Measurements from ENCODE around the gene KCNMA1. TPM values are rescaled to one million over a fixed set of nuclear protein-coding genes. Genes with fewer than 3 reads are reported as not detected.

KCNMA1 gene
- total RNA-seq, 1 donor from 2014 or later: 0.21 TPM

DNA sequence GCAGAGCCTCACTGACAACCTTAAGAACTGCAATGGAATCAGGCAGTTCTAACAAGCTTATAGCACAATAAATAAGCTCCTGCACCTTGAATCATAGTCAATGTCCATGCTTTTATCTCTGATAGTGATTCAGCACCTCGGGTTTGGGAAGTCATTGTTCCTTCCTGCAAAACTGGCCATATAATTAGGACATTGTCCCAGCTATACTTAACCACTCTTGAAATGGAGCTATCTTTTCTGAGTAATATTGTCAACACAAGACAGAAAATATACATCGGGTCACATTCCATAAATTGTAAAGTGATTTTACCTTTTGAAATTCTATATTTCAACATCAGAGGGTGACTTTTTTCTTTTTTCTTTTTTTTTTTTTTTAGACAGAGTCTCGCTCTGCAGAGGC lies 682.8 kb downstream of the KCNMA1 start:
- Mint-ChIP-seq H3K36me3 (ENCODE audit: low read depth) (no peaks in the 10 kb centered on the region), H3K4me3 (ENCODE audit: low read depth) (no peak overlapping the region), H3K27me3 (ENCODE audit: low read depth) (no peaks in the 10 kb centered on the region), H3K4me1 (ENCODE audit: low read depth) (no peaks in the 10 kb centered on the region), H3K27ac (no peak overlapping the region), H3K9me3 (no peaks in the 10 kb centered on the region)
- DNase-seq (ENCODE audit: low spot score): no peak
- intact Hi-C loops (cut with micrococcal nuclease): no loop called here

DNA sequence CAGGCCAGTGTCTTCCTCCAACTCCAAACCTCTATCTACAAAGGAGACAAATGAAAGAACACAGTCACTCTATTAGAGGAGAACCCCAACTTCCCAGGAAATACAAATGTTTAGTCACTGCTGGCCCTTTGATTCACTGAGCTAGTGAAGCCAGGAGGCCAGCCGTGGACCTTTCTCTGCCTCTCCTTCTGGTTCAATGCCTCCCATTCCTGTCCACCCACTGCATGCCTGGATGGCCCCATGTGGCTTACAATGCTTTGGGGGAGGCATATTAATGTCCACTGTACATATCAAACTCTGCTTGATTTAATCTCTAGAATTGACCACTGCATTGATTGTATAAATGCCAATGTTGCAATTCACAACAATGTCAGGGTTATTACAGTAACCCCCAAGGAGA lies 687.3 kb downstream of the KCNMA1 start:
- H3K9me3 Mint-ChIP-seq: no peaks in the 10 kb centered on the region
- no peaks in the 10 kb centered on the region for H3K36me3 Mint-ChIP-seq (ENCODE audit: low read depth)
- H3K4me3 Mint-ChIP-seq (ENCODE audit: low read depth): no peak overlapping the region
- no peaks in the 10 kb centered on the region for H3K4me1 Mint-ChIP-seq (ENCODE audit: low read depth)
- DNase-seq (ENCODE audit: low spot score): no peak
- no peaks in the 10 kb centered on the region for H3K27me3 Mint-ChIP-seq (ENCODE audit: low read depth)
- intact Hi-C loops (cut with micrococcal nuclease): no loop called here
- no peak overlapping the region for H3K27ac Mint-ChIP-seq

DNA sequence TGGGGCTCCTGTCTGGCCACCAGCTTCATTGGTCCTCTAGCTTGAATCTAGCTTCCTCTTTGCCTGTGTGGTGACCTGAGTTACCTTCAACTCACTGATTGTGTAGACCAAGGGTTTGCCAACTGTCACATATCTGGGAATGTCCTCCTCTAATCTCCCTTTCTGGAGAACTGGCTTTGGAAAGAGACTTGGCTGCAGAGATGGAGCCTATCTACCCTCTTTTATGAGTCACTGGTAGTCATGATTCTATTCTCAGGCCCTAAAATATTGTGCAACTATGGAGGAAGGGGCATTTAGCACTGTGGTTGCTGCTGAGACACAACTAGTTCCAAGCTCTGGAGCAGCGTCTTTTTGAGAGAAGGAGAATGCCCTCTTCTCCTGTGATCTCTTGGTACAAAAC lies 691.3 kb downstream of the KCNMA1 start:
- Mint-ChIP-seq H3K9me3 (no peaks in the 10 kb centered on the region), H3K36me3 (ENCODE audit: low read depth) (no peaks in the 10 kb centered on the region), H3K27ac (no peak overlapping the region), H3K4me1 (ENCODE audit: low read depth) (no peaks in the 10 kb centered on the region), H3K27me3 (ENCODE audit: low read depth) (no peaks in the 10 kb centered on the region), H3K4me3 (ENCODE audit: low read depth) (no peak overlapping the region)
- no peak for DNase-seq (ENCODE audit: low spot score)
- intact Hi-C loops (cut with micrococcal nuclease): no loop called here

DNA sequence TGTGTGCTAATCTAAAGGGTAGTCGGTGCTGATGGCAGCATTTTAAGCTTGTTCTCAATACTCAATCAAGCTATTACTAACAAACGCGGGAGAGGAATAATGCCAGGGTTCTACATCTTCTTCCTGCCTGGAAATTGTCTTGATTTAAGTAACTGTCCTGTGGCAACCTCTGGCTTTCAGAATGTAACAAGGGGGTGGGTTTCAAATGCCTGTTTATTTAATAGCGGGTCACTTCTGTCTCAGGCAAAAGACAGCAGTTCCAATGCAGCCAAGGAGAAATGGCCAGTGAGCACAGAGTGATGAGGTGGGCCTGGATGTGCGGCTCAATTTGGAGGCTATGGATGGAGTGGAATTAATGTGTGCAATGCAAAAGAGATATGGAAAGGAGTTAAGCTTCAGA lies 692.4 kb downstream of the KCNMA1 start:
- DNase-seq (ENCODE audit: low spot score): no peak
- no peaks in the 10 kb centered on the region for H3K27me3 Mint-ChIP-seq (ENCODE audit: low read depth)
- H3K27ac Mint-ChIP-seq: no peak overlapping the region
- no peaks in the 10 kb centered on the region for H3K4me1 Mint-ChIP-seq (ENCODE audit: low read depth)
- intact Hi-C loops (cut with micrococcal nuclease): no loop called here
- H3K36me3 Mint-ChIP-seq (ENCODE audit: low read depth): no peaks in the 10 kb centered on the region
- H3K4me3 Mint-ChIP-seq (ENCODE audit: low read depth): no peak overlapping the region
- H3K9me3 Mint-ChIP-seq: no peaks in the 10 kb centered on the region

DNA sequence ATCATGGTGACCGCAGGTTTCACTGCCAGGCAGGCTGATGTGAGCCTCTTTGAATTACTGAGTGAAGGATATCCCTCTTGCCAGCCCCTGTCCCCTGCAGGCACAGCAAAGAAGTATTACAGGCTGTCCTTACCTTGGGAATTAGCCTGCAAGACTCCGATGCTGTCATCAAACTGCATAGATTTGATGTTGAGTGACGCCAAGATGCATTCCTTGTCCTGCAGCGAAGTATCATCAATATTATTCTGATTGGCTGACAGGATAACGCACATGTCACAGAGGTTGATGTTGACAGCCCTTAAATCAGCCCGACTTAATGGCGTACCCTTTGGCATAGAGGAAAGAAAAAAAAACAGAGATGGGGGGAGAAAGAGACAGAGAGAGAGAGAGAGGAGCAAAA lies 693.0 kb downstream of the KCNMA1 start:
- Mint-ChIP-seq H3K36me3 (ENCODE audit: low read depth) (no peaks in the 10 kb centered on the region), H3K4me1 (ENCODE audit: low read depth) (no peaks in the 10 kb centered on the region), H3K27ac (no peak overlapping the region), H3K27me3 (ENCODE audit: low read depth) (no peaks in the 10 kb centered on the region), H3K9me3 (no peaks in the 10 kb centered on the region), H3K4me3 (ENCODE audit: low read depth) (no peak overlapping the region)
- intact Hi-C loops (cut with micrococcal nuclease): no loop called here
- no peak for DNase-seq (ENCODE audit: low spot score)

DNA sequence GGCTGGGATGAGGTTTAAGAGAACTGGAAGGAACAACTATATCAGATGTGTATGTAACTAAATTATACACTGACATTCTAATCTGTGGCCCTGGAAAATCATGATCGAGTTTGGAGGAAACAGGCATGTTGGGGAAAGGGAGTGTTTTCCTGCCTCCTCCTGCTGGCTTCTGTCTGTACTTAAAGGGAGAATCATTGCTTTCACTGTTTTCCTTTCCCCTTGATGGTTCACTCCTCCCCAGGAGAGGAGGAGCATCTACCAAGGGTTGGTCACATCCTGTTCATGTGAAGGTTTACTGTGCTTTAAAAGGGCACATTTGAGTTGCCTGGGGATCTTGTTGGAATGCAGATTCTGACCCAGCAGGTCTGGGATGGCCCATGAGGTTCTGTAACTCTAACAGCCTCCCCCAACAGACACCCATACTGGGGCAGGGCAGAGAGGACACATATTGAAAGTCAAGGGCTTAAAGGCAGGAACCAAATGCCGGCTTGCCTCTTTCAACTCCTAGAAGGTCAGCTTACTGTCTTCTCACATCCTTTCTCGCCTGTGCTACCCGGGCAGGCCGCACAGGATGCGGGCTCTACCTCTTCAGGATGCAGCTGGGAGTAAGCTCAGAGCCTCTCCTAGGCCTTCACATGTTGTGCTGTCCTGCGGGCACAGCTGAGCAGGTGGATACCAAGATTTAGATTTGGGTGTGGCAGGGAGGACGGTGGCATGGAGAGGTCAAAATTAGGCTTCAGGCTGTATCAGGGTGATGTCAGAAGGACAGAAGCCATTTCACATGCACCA lies 694.8 kb downstream of the KCNMA1 start:
- no peaks in the 10 kb centered on the region for H3K9me3 Mint-ChIP-seq
- H3K4me3 Mint-ChIP-seq (ENCODE audit: low read depth): no peak overlapping the region
- H3K4me1 Mint-ChIP-seq (ENCODE audit: low read depth): no peaks in the 10 kb centered on the region
- no peak for DNase-seq (ENCODE audit: low spot score)
- no peaks in the 10 kb centered on the region for H3K27me3 Mint-ChIP-seq (ENCODE audit: low read depth)
- H3K36me3 Mint-ChIP-seq (ENCODE audit: low read depth): no peaks in the 10 kb centered on the region
- intact Hi-C loops (cut with micrococcal nuclease): no loop called here
- no peak overlapping the region for H3K27ac Mint-ChIP-seq

DNA sequence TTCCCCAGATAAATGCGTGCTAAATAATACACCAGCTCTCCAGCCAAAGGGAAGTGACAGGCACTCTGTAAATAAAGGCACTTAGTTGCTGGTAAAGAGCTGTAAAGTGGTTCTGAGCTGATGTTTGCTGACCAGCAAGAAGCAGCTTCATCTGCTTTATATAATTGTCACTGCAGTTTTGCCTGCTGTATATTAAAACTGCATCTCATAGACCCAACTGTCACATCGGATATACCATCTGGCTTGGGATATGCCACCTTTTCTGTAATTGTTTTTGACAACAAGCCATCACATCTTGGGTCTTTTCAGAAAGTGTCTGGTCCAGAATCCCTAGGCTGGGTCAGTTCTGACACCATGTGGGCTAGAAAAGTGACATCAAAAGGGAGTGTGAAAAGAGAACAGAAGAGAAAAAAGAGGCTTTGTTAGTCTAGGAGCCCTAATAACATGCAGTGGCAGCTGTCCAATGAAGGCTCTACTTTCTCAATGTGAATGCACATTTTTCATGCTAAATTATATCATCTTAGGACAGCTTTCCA lies 697.6 kb downstream of the KCNMA1 start:
- H3K9me3 Mint-ChIP-seq: no peaks in the 10 kb centered on the region
- no peaks in the 10 kb centered on the region for H3K4me1 Mint-ChIP-seq (ENCODE audit: low read depth)
- DNase-seq (ENCODE audit: low spot score): no peak
- no peaks in the 10 kb centered on the region for H3K27me3 Mint-ChIP-seq (ENCODE audit: low read depth)
- intact Hi-C loops (cut with micrococcal nuclease): no loop called here
- H3K4me3 Mint-ChIP-seq (ENCODE audit: low read depth): no peak overlapping the region
- no peaks in the 10 kb centered on the region for H3K36me3 Mint-ChIP-seq (ENCODE audit: low read depth)
- no peak overlapping the region for H3K27ac Mint-ChIP-seq

DNA sequence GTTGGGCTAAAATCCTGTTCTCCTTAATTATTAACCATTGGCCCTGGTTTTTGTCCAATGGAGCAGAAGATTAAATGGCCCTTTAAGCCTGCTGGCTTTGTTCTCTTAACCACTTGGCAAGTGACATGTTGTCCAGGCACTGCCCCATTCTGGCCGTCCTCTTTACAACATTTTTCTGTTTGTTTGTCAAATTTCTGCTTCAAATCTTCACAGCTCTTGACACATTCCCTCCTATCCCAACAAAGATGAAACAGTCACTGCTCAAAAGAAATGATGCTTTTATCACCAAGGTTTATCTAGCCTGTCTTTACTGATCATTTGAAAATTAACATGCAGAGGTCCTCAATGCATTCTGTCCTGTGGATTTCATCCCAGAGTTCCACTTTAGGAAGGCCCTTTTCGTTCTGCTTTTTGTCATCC lies 700.4 kb downstream of the KCNMA1 start:
- Mint-ChIP-seq H3K4me3 (ENCODE audit: low read depth) (no peak overlapping the region), H3K4me1 (ENCODE audit: low read depth) (no peaks in the 10 kb centered on the region), H3K9me3 (no peaks in the 10 kb centered on the region), H3K27ac (no peak overlapping the region), H3K36me3 (ENCODE audit: low read depth) (no peaks in the 10 kb centered on the region), H3K27me3 (ENCODE audit: low read depth) (no peaks in the 10 kb centered on the region)
- intact Hi-C loops (cut with micrococcal nuclease): no loop called here
- DNase-seq (ENCODE audit: low spot score): no peak

DNA sequence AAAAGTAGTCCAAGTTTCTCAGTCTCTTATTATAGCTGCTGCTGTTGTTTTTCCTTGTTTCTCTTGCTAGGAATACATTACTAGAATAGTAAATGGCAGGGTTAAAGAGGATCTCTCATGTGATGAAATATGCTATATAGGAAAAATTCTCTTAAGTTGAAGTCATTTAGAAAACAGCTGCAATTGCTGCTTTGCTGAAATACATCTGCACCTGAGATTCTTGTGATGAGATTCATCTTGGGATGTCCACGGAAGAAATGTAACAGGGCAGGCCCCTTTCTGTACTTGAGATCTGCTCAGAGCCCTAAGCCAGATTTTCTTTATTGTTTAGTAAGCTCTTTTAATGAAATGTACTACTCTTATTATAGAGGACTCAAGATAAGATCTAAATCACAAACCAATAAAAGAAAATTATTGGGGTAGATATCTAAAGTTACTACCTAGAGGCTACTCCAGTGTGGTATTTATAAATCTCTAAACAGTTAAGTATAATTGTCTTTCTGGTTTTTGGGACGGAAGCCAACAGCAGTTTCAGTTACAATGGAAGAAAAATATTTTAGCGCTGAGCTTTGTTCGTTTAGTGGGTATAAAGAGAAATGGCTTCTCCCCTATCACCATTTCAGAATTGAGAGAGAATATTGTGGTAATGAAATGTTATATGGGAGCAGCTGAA lies 701.5 kb downstream of the KCNMA1 start:
- Mint-ChIP-seq H3K4me1 (ENCODE audit: low read depth) (no peaks in the 10 kb centered on the region), H3K36me3 (ENCODE audit: low read depth) (no peaks in the 10 kb centered on the region), H3K27me3 (ENCODE audit: low read depth) (no peaks in the 10 kb centered on the region), H3K27ac (no peak overlapping the region), H3K9me3 (no peaks in the 10 kb centered on the region), H3K4me3 (ENCODE audit: low read depth) (no peak overlapping the region)
- intact Hi-C loops (cut with micrococcal nuclease): no loop called here
- no peak for DNase-seq (ENCODE audit: low spot score)

DNA sequence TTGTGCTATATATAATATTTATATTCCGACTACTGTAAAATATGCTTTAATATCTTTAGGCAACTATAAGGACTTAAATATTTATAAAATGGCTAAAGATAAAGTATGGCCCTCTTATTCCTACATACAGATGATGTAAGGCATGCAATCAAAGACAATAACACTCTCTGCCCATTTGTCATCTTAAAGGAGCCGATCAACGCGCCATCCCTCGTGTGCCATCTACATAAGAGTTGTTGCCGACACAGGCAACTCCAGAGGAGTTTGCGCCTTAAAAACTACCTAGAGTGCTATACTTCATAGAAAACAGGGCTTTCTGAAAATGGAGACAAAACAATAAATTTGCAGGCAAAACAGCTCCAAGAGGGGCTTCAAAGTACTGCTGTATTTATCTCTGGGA lies 709.0 kb downstream of the KCNMA1 start:
- no peak overlapping the region for H3K27ac Mint-ChIP-seq

DNA sequence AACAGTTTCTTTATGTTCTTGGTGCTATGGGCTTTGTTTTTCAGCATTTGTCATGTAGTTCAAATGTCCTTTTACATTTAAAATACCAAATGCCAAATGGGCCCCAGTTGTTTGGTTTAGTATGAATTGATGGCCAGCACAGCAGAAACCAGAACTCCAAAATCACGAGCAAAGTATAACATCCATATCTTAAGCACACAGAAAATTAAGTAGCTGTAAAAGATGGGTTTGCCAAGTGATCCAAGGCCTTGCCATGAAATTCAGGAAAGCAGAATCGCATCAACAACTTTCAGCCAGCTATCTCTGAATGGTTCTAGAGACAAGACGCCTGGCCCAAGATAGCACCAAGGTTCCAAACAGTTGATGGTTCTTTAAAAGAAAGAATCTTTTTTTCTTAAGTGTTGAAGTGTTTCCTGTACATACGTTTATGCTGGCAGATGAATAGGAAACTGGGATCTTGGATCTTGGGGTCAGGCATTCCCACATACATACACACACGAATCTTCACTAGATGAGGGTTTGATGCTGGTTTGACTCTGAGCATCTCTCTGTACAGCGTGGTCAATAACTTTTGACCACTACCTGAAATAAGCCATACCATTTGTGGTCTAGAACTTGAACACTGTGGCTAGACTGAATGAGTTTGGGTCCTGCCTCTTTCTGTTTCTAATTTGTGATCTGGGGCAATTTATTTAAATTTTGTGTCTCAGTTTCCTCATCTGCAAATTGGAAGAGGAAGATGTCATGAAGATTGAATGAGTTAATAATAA lies 711.8 kb downstream of the KCNMA1 start:
- Mint-ChIP-seq H3K36me3 (ENCODE audit: low read depth) (no peaks in the 10 kb centered on the region), H3K4me1 (ENCODE audit: low read depth) (no peaks in the 10 kb centered on the region), H3K9me3 (no peaks in the 10 kb centered on the region), H3K27me3 (ENCODE audit: low read depth) (no peaks in the 10 kb centered on the region), H3K27ac (no peak overlapping the region), H3K4me3 (ENCODE audit: low read depth) (no peak overlapping the region)
- intact Hi-C loops (cut with micrococcal nuclease): no loop called here
- DNase-seq (ENCODE audit: low spot score): no peak

More for the DNA sequence above, 709.0 kb downstream of the KCNMA1 start:
- intact Hi-C loops (cut with micrococcal nuclease): no loop called here
- Mint-ChIP-seq H3K9me3 (no peaks in the 10 kb centered on the region), H3K4me3 (ENCODE audit: low read depth) (no peak overlapping the region), H3K4me1 (ENCODE audit: low read depth) (no peaks in the 10 kb centered on the region), H3K27me3 (ENCODE audit: low read depth) (no peaks in the 10 kb centered on the region), H3K36me3 (ENCODE audit: low read depth) (no peaks in the 10 kb centered on the region)
- no peak for DNase-seq (ENCODE audit: low spot score)

DNA sequence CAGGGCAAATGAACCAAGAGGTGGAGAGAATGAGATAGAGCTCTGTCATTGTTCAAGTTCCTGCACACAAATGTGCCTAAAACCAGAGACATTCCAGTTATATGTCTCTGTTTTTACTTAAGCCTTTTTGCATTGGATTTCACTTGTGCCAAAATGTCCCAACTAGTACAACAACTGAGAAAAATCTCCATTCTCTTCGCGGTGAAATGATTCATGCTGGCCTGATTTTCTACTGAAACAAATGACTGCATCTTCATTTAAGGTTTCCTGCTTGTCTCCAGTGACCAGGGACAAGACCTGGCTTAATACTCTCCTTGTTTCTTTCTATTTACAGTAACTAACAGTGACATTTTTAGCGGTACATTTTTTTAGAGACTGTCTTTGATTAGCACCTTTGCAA lies 714.9 kb downstream of the KCNMA1 start:
- Mint-ChIP-seq H3K27ac (no peak overlapping the region), H3K4me1 (ENCODE audit: low read depth) (no peaks in the 10 kb centered on the region), H3K36me3 (ENCODE audit: low read depth) (no peaks in the 10 kb centered on the region), H3K9me3 (no peaks in the 10 kb centered on the region), H3K27me3 (ENCODE audit: low read depth) (no peaks in the 10 kb centered on the region), H3K4me3 (ENCODE audit: low read depth) (no peak overlapping the region)
- no peak for DNase-seq (ENCODE audit: low spot score)
- intact Hi-C loops (cut with micrococcal nuclease): no loop called here

All from activated T-helper 2 cell treated with anti-CD3 and anti-CD28 coated beads, Interferon-gamma antibody, Interleukin-2, Interleukin-4, amounts not matched to agents 10 μg/mL and 5 μg/mL and 100 μg/mL, durations not matched to agents 14 hours and 24 hours and 36 hours (primary cell).